GM13977 (cell line): Measurements from ENCODE around the gene BCAS3.

Experiments
- DNase-seq: peaks from one replicate; pipeline ENCODE4 v3.0.0; 2012; ENCODE audit warnings: low spot score
- CTCF ChIP-seq: IDR thresholded peaks from 2 replicates; pipeline ENCODE4 v1.5.1; 2012; ENCODE audit warnings: mild to moderate bottlenecking, control low read depth; ENCODE audit not compliant: insufficient read depth; ENCODE audit errors: extremely low read depth, missing control alignments
- in situ Hi-C: fragments of 300-500 bp; cut with MboI; formaldehyde crosslinking; loops from one replicate; pipeline ENCODE4 v1.12.0; 2022; ENCODE audit warnings: low sequenced_read_pairs, low pct_unique_long_range_greater_than_20kb, mixed read lengths, inconsistent platforms; ENCODE audit not compliant: unreplicated experiment

Gene BCAS3

GRCh38 chr17:61400717-61401388 lies 723.2 kb downstream of the BCAS3 start:
- DNase-seq: no peak
- in situ Hi-C loops: loop anchor here (25.0 kb wide), 1 partner anchor 436 kb away; no protein-coding TSS in a partner anchor
- no peak for TF ChIP-seq CTCF

GRCh38 chr17:61401389-61402072 lies 723.9 kb downstream of the BCAS3 start:
- no peak for DNase-seq
- in situ Hi-C loops: loop anchor here (25.0 kb wide), 1 partner anchor 436 kb away; no protein-coding TSS in a partner anchor
- no peak for TF ChIP-seq CTCF

GRCh38 chr17:61402073-61402541 lies 724.5 kb downstream of the BCAS3 start:
- TF ChIP-seq CTCF: no peak
- DNase-seq: no peak
- in situ Hi-C loops: loop anchor here (25.0 kb wide), 1 partner anchor 435 kb away; no protein-coding TSS in a partner anchor

- in situ Hi-C loops: loop anchor here (25.0 kb wide), 1 partner anchor 434 kb away; no protein-coding TSS in a partner anchor
- TF ChIP-seq CTCF: no peak
- DNase-seq: no peak
Observed at GRCh38 chr17:61402978-61403800, 725.5 kb downstream of the BCAS3 start.

GRCh38 chr17:61403801-61404662 lies 726.4 kb downstream of the BCAS3 start:
- in situ Hi-C loops: loop anchor here (25.0 kb wide), 1 partner anchor 433 kb away; no protein-coding TSS in a partner anchor

More at GRCh38 chr17:61403801-61404662, 726.4 kb downstream of the BCAS3 start:
- DNase-seq: no peak
- TF ChIP-seq CTCF: no peak
